ENCODE data around the gene KLLN.
"Not testable (repeated sequence)": the region's sequence is repeated elsewhere in the genome, so short reads cannot be mapped to it uniquely, and the experiment has no call there.

KLLN gene

GRCh38 chr10:87863053-87863943, at the start of gene KLLN, which contains the start of gene PTEN:
Gene KLLN, minus strand, starts transcription at chr10:87863533. Its CDS starts 1,046 bp downstream, at chr10:87862487.
Gene PTEN, plus strand, starts transcription at chr10:87863625. Its CDS starts 845 bp downstream, at chr10:87864470.
- peak within 1 kb of the TSS; percentile 89 for H2AFZ ChIP-seq (ENCODE audit: low read length, unreplicated experiment)
- H3K79me2 ChIP-seq (ENCODE audit: control insufficient read depth, insufficient read depth, low read length, unreplicated experiment): peaks cover 42% of the 10 kb centered on the region
- H3K36me3 ChIP-seq (ENCODE audit: insufficient read depth, low read length): no peaks in the 10 kb centered on the region
- H3K27me3 ChIP-seq (ENCODE audit: insufficient read depth, low read length): no peaks in the 10 kb centered on the region
- peak within 1 kb of the TSS; percentile 71 for H3K27ac ChIP-seq (ENCODE audit: low read depth, low read length)
- H3K4me3 ChIP-seq (ENCODE audit: low read depth, low read length): peak within 1 kb of the TSS; percentile 83
- H3K4me1 ChIP-seq (ENCODE audit: control insufficient read depth, insufficient read depth, low read length, unreplicated experiment): peaks cover 2% of the 10 kb centered on the region

- H2AFZ ChIP-seq (ENCODE audit: low read length, unreplicated experiment); H3K4me3 ChIP-seq (ENCODE audit: low read depth, low read length); H3K4me1 ChIP-seq (ENCODE audit: control insufficient read depth, insufficient read depth, low read length, unreplicated experiment); H3K27ac ChIP-seq (ENCODE audit: low read depth, low read length); H3K27me3 ChIP-seq (ENCODE audit: insufficient read depth, low read length); H3K36me3 ChIP-seq (ENCODE audit: insufficient read depth, low read length): not testable (repeated sequence)
- peaks cover 26% of the 10 kb centered on the region for H3K79me2 ChIP-seq (ENCODE audit: control insufficient read depth, insufficient read depth, low read length, unreplicated experiment)
These were observed 40.1 kb upstream of the KLLN start for GRCh38 chr10:87903396-87903795.

- H3K27ac ChIP-seq (ENCODE audit: low read depth, low read length); H3K4me3 ChIP-seq (ENCODE audit: low read depth, low read length); H2AFZ ChIP-seq (ENCODE audit: low read length, unreplicated experiment); H3K4me1 ChIP-seq (ENCODE audit: control insufficient read depth, insufficient read depth, low read length, unreplicated experiment); H3K27me3 ChIP-seq (ENCODE audit: insufficient read depth, low read length): not testable (repeated sequence)
- H3K79me2 ChIP-seq (ENCODE audit: control insufficient read depth, insufficient read depth, low read length, unreplicated experiment): peaks cover 40% of the 10 kb centered on the region
- peaks cover 10% of the 10 kb centered on the region for H3K36me3 ChIP-seq (ENCODE audit: insufficient read depth, low read length)
These were observed 34.6 kb upstream of the KLLN start for GRCh38 chr10:87897957-87898356.

GRCh38 chr10:87896216-87896615, 32.9 kb upstream of the KLLN start:
- no peaks in the 10 kb centered on the region for H3K4me1 ChIP-seq (ENCODE audit: control insufficient read depth, insufficient read depth, low read length, unreplicated experiment)
- H3K4me3 ChIP-seq (ENCODE audit: low read depth, low read length): no peak overlapping the region
- H3K36me3 ChIP-seq (ENCODE audit: insufficient read depth, low read length): peaks cover 10% of the 10 kb centered on the region
- peaks cover 45% of the 10 kb centered on the region for H3K79me2 ChIP-seq (ENCODE audit: control insufficient read depth, insufficient read depth, low read length, unreplicated experiment)
- no peak overlapping the region for H2AFZ ChIP-seq (ENCODE audit: low read length, unreplicated experiment)
- H3K27me3 ChIP-seq (ENCODE audit: insufficient read depth, low read length): no peaks in the 10 kb centered on the region
- no peak overlapping the region for H3K27ac ChIP-seq (ENCODE audit: low read depth, low read length)

GRCh38 chr10:87895430-87895829, 32.1 kb upstream of the KLLN start:
- H3K36me3 ChIP-seq (ENCODE audit: insufficient read depth, low read length): peaks cover 11% of the 10 kb centered on the region
- peaks cover 51% of the 10 kb centered on the region for H3K79me2 ChIP-seq (ENCODE audit: control insufficient read depth, insufficient read depth, low read length, unreplicated experiment)
- H2AFZ ChIP-seq (ENCODE audit: low read length, unreplicated experiment): no peak overlapping the region
- H3K4me3 ChIP-seq (ENCODE audit: low read depth, low read length): no peak overlapping the region
- H3K27me3 ChIP-seq (ENCODE audit: insufficient read depth, low read length): no peaks in the 10 kb centered on the region
- no peak overlapping the region for H3K27ac ChIP-seq (ENCODE audit: low read depth, low read length)
- no peaks in the 10 kb centered on the region for H3K4me1 ChIP-seq (ENCODE audit: control insufficient read depth, insufficient read depth, low read length, unreplicated experiment)

GRCh38 chr10:87887548-87888289, 24.4 kb upstream of the KLLN start:
- no peak overlapping the region for H3K4me3 ChIP-seq (ENCODE audit: low read depth, low read length)
- peaks cover 56% of the 10 kb centered on the region for H3K79me2 ChIP-seq (ENCODE audit: control insufficient read depth, insufficient read depth, low read length, unreplicated experiment)
- no peak overlapping the region for H3K27ac ChIP-seq (ENCODE audit: low read depth, low read length)
- peaks cover 49% of the 10 kb centered on the region for H3K36me3 ChIP-seq (ENCODE audit: insufficient read depth, low read length)
- no peak overlapping the region for H2AFZ ChIP-seq (ENCODE audit: low read length, unreplicated experiment)
- no peaks in the 10 kb centered on the region for H3K27me3 ChIP-seq (ENCODE audit: insufficient read depth, low read length)
- H3K4me1 ChIP-seq (ENCODE audit: control insufficient read depth, insufficient read depth, low read length, unreplicated experiment): no peaks in the 10 kb centered on the region

GRCh38 chr10:87887146-87887545, 23.8 kb upstream of the KLLN start:
- H3K4me1 ChIP-seq (ENCODE audit: control insufficient read depth, insufficient read depth, low read length, unreplicated experiment): no peaks in the 10 kb centered on the region
- peaks cover 59% of the 10 kb centered on the region for H3K79me2 ChIP-seq (ENCODE audit: control insufficient read depth, insufficient read depth, low read length, unreplicated experiment)
- no peak overlapping the region for H2AFZ ChIP-seq (ENCODE audit: low read length, unreplicated experiment)
- H3K36me3 ChIP-seq (ENCODE audit: insufficient read depth, low read length): peaks cover 49% of the 10 kb centered on the region
- H3K4me3 ChIP-seq (ENCODE audit: low read depth, low read length): no peak overlapping the region
- H3K27ac ChIP-seq (ENCODE audit: low read depth, low read length): no peak overlapping the region
- no peaks in the 10 kb centered on the region for H3K27me3 ChIP-seq (ENCODE audit: insufficient read depth, low read length)

- H3K27ac ChIP-seq (ENCODE audit: low read depth, low read length): no peak overlapping the region
- peaks cover 49% of the 10 kb centered on the region for H3K36me3 ChIP-seq (ENCODE audit: insufficient read depth, low read length)
- H3K27me3 ChIP-seq (ENCODE audit: insufficient read depth, low read length): no peaks in the 10 kb centered on the region
- H3K79me2 ChIP-seq (ENCODE audit: control insufficient read depth, insufficient read depth, low read length, unreplicated experiment): peaks cover 63% of the 10 kb centered on the region
- no peaks in the 10 kb centered on the region for H3K4me1 ChIP-seq (ENCODE audit: control insufficient read depth, insufficient read depth, low read length, unreplicated experiment)
- H2AFZ ChIP-seq (ENCODE audit: low read length, unreplicated experiment): no peak overlapping the region
- H3K4me3 ChIP-seq (ENCODE audit: low read depth, low read length): no peak overlapping the region
These were observed 23.3 kb upstream of the KLLN start for GRCh38 chr10:87886635-87887034.

- peaks cover 57% of the 10 kb centered on the region for H3K79me2 ChIP-seq (ENCODE audit: control insufficient read depth, insufficient read depth, low read length, unreplicated experiment)
- H2AFZ ChIP-seq (ENCODE audit: low read length, unreplicated experiment): no peak overlapping the region
- H3K36me3 ChIP-seq (ENCODE audit: insufficient read depth, low read length): peaks cover 56% of the 10 kb centered on the region
- no peak overlapping the region for H3K27ac ChIP-seq (ENCODE audit: low read depth, low read length)
- no peaks in the 10 kb centered on the region for H3K27me3 ChIP-seq (ENCODE audit: insufficient read depth, low read length)
- H3K4me3 ChIP-seq (ENCODE audit: low read depth, low read length): no peak overlapping the region
- H3K4me1 ChIP-seq (ENCODE audit: control insufficient read depth, insufficient read depth, low read length, unreplicated experiment): no peaks in the 10 kb centered on the region
These were observed 19.4 kb upstream of the KLLN start for GRCh38 chr10:87882555-87883294.

GRCh38 chr10:87881373-87882059, 18.2 kb upstream of the KLLN start:
- not testable (repeated sequence) for H3K4me3 ChIP-seq (ENCODE audit: low read depth, low read length); H3K4me1 ChIP-seq (ENCODE audit: control insufficient read depth, insufficient read depth, low read length, unreplicated experiment); H2AFZ ChIP-seq (ENCODE audit: low read length, unreplicated experiment); H3K27ac ChIP-seq (ENCODE audit: low read depth, low read length); H3K27me3 ChIP-seq (ENCODE audit: insufficient read depth, low read length)
- Histone ChIP-seq H3K79me2 (ENCODE audit: control insufficient read depth, insufficient read depth, low read length, unreplicated experiment) (peaks cover 52% of the 10 kb centered on the region), H3K36me3 (ENCODE audit: insufficient read depth, low read length) (peaks cover 46% of the 10 kb centered on the region)
